B cell (primary cell): ENCODE measurements around the gene PLBD2. TPM values are rescaled to one million over a fixed set of nuclear protein-coding genes. Genes with fewer than 3 reads are reported as not detected.

ENCODE experiments used
- ATAC-seq: fragments of 200-7000 bp; cut with Tn5 transposase; one replicate; pipeline ENCODE4 v1.10.0; 2021; ENCODE audit warnings: low read depth, mild to moderate bottlenecking, moderate number of reproducible peaks, moderate library complexity
- CTCF ChIA-PET: fragments of 350-600 bp; sonication (Branson Sonifier 250); formaldehyde crosslinking; loops from one replicate; lab custom pipeline; 2021; ENCODE audit warnings: antibody characterized with exemption, inconsistent platforms; lab: Charles Lee
- POLR2A ChIA-PET: fragments of 350-600 bp; sonication (Branson Sonifier 250); formaldehyde crosslinking; loops from one replicate; lab custom pipeline; 2021; ENCODE audit warnings: antibody characterized with exemption; lab: Charles Lee
- DNase-seq: peaks from one replicate; pipeline ENCODE4 v3.0.0; 2013
- H2AFZ ChIP-seq: 2 replicates; pipeline ENCODE4 v1.6.1; 2012; ENCODE audit warnings: mild to moderate bottlenecking, low read depth, low read length; ENCODE audit not compliant: insufficient read depth, poor library complexity, severe bottlenecking
- H3K27ac ChIP-seq, 2 donors: 1 replicate in 1 of 2; 2 replicates in 1 of 2; pipeline ENCODE4 v1.5.1; 2012 to 2013; ENCODE audit warnings: low read length in 2 of 2, mild to moderate bottlenecking in 2 of 2, moderate library complexity in 1 of 2
- H3K27me3 ChIP-seq, 4 experiments: fragments of 200-600 bp in 1 of 4; sonication (generic) in 1 of 4; replicated peaks in 1 of 4; 1 replicate in 2 of 4; 2 replicates in 2 of 4; pipeline versions ENCODE4 v1.6.1 to v1.7.0; 2013 to 2016; ENCODE audit warnings: low read length in 3 of 4, mild to moderate bottlenecking in 2 of 4, mixed read lengths in 1 of 4, moderate library complexity in 1 of 4; ENCODE audit not compliant: insufficient read depth in 4 of 4, control insufficient read depth in 3 of 4; ENCODE audit errors: control extremely low read depth in 1 of 4
- H3K36me3 ChIP-seq, 2 experiments: replicated peaks in 1 of 2; 1 replicate in 1 of 2; 2 replicates in 1 of 2; pipeline versions ENCODE4 v1.6.1 to v1.7.1; 2013; ENCODE audit warnings: low read length in 1 of 2; ENCODE audit not compliant: insufficient read depth in 2 of 2, control insufficient read depth in 1 of 2; ENCODE audit errors: control extremely low read depth in 1 of 2, extremely low read depth in 1 of 2
- H3K4me1 ChIP-seq, 2 donors: fragments of 200-600 bp in 1 of 2; sonication (generic) in 1 of 2; 1 replicate in 1 of 2; 2 replicates in 1 of 2; pipeline versions ENCODE4 v1.5.1 to v1.6.1; 2013 to 2017; ENCODE audit warnings: low read length in 2 of 2; ENCODE audit not compliant: control insufficient read depth in 2 of 2, insufficient read depth in 2 of 2
- H3K4me2 ChIP-seq: replicated peaks from 2 replicates; pipeline ENCODE3; 2012; ENCODE audit warnings: mild to moderate bottlenecking, low read depth, low read length; ENCODE audit not compliant: poor library complexity, severe bottlenecking
- H3K4me3 ChIP-seq, 5 experiments: fragments of 200-600 bp in 1 of 5; sonication (generic) in 1 of 5; 1 replicate in 3 of 5; 2 replicates in 2 of 5; pipeline versions ENCODE4 v1.5.1 to v1.7.0; 2011 to 2016; ENCODE audit warnings: low read length in 4 of 5, mild to moderate bottlenecking in 4 of 5, low read depth in 2 of 5, control low read depth in 1 of 5, moderate library complexity in 1 of 5; ENCODE audit not compliant: insufficient read depth in 1 of 5; ENCODE audit errors: control extremely low read depth in 1 of 5, extremely low read depth in 1 of 5
- H3K79me2 ChIP-seq: fragments of 200-600 bp; sonication (generic); one replicate; pipeline ENCODE4 v1.6.0; 2016; ENCODE audit warnings: low read length; ENCODE audit not compliant: control insufficient read depth, insufficient read depth
- H3K9ac ChIP-seq: fragments of 200-600 bp; sonication (generic); 2 replicates; pipeline ENCODE4 v1.6.1; 2017; ENCODE audit warnings: mild to moderate bottlenecking, low read length, moderate library complexity
- H3K9me3 ChIP-seq, 3 donors: one replicate each; pipeline versions ENCODE4 v1.6.1 to v1.7.1; 2013; ENCODE audit warnings: low read length in 2 of 3; ENCODE audit not compliant: control insufficient read depth in 2 of 3, insufficient read depth in 1 of 3; ENCODE audit errors: control extremely low read depth in 1 of 3
- H4K20me1 ChIP-seq: 2 replicates; pipeline ENCODE4 v1.6.0; 2012; ENCODE audit warnings: mild to moderate bottlenecking, low read length; ENCODE audit not compliant: insufficient read depth, control insufficient read depth, poor library complexity, severe bottlenecking
- H3K27ac Mint-ChIP-seq: one replicate; pipeline ENCODE4 v1.8.0; 2021; ENCODE audit warnings: mixed read lengths
- H3K27me3 Mint-ChIP-seq: one replicate; pipeline ENCODE4 v1.8.0; 2021; ENCODE audit warnings: mixed read lengths
- H3K4me1 Mint-ChIP-seq: one replicate; pipeline ENCODE4 v1.8.0; 2021; ENCODE audit warnings: mixed read lengths
- H3K4me3 Mint-ChIP-seq: one replicate; pipeline ENCODE4 v1.8.0; 2021; ENCODE audit warnings: mixed read lengths
- H3K9me3 Mint-ChIP-seq: one replicate; pipeline ENCODE4 v1.8.0; 2022; ENCODE audit warnings: mixed read lengths; ENCODE audit not compliant: insufficient read depth
- CTCF ChIP-seq: fragments of 200-600 bp; IDR thresholded peaks from one replicate; pipeline ENCODE4 v1.8.0; 2022; ENCODE audit warnings: antibody characterized with exemption, mild to moderate bottlenecking
- EZH2 ChIP-seq: IDR thresholded peaks from 2 replicates; pipeline ENCODE4 v1.6.1; 2012; ENCODE audit warnings: borderline replicate concordance, low read depth, mild to moderate bottlenecking, moderate library complexity, low read length; ENCODE audit not compliant: insufficient read depth, poor library complexity, severe bottlenecking
- WGBS: methylation state at CpG from one replicate; pipeline ENCODE4 v1.1.5; 2013; ENCODE audit warnings: missing lambda C conversion rate; ENCODE audit not compliant: insufficient coverage; 5-methylcytosine and 5-hydroxymethylcytosine counted together
- intact Hi-C: fragments of 100-400 bp; cut with micrococcal nuclease; formaldehyde crosslinking; loops from one replicate; pipeline ENCODE4 v1.10.0; 2022
- polyA plus RNA-seq: library from polyadenylated mRNA; depleted of rRNA; stranded (reverse); fragments of >200 nt; gene quantifications from 2 replicates; pipeline ENCODE4 v1.2.3, GENCODE V29; 2012
- total RNA-seq, 2 donors: library from RNA; stranded (reverse); fragments of 120-200 nt in 1 of 2; gene quantifications; 1 replicate in 1 of 2; 2 replicates in 1 of 2; pipeline versions ENCODE4 v1.2.3 to v1.2.4, GENCODE V29; 2013 to 2022

Gene PLBD2
- total and polyA plus RNA-seq, 2 donors (not counting 1 experiment from before 2014, with no cell fraction given), result 2.9 to 11.6 TPM

GRCh38 chr12:113418213-113418879 lies 60.0 kb downstream of the PLBD2 start:
- Mint-ChIP-seq H3K4me1 (peaks cover 24% of the 10 kb centered on the region), H3K27ac (no peak overlapping the region), H3K9me3 (no peaks in the 10 kb centered on the region), H3K4me3 (no peak overlapping the region), H3K27me3 (peaks cover 7% of the 10 kb centered on the region)
- CTCF ChIA-PET, result no interaction called here
- H3K9ac ChIP-seq, result no peak overlapping the region
- no peak overlapping the region for H2AFZ ChIP-seq
- no peak overlapping the region for H3K4me2 ChIP-seq
- peaks cover 0 to 5% (median 0%) of the 10 kb centered on the region in 4 experiments for H3K27me3 ChIP-seq
- H3K4me1 ChIP-seq, result peaks cover 10 to 20% of the 10 kb centered on the region in 2 donors
- H3K9me3 ChIP-seq, result peaks cover 0 to 3% (median 0%) of the 10 kb centered on the region in 3 donors
- POLR2A ChIA-PET, result no interaction called here
- H3K36me3 ChIP-seq, result no peaks in the 10 kb centered on the region
- no peak for DNase-seq
- H3K4me3 ChIP-seq, result no peak overlapping the region
- TF ChIP-seq EZH2 (no peak), CTCF (no peak)
- no peaks in the 10 kb centered on the region for H4K20me1 ChIP-seq
- WGBS, result 88% methylated on average over 10 of the region's 13 CpGs
- intact Hi-C loops, result no loop called here
- no peak overlapping the region for H3K27ac ChIP-seq
- no peaks in the 10 kb centered on the region for H3K79me2 ChIP-seq
- ATAC-seq, result no peak

GRCh38 chr12:113420996-113421595 lies 62.7 kb downstream of the PLBD2 start:
- H3K36me3 ChIP-seq, result no peaks in the 10 kb centered on the region
- no peak overlapping the region for H3K4me3 ChIP-seq
- ATAC-seq (no peak), DNase-seq (no peak)
- ChIA-PET CTCF (no interaction called here), POLR2A (interaction anchor here (0.6 kb wide), 1 partner anchor 95 kb away, joined by 4 read pairs; no protein-coding TSS in a partner anchor)
- H3K9ac ChIP-seq, result no peak overlapping the region
- Mint-ChIP-seq H3K4me1 (peaks cover 23% of the 10 kb centered on the region), H3K27ac (no peak overlapping the region), H3K4me3 (no peak overlapping the region), H3K9me3 (no peaks in the 10 kb centered on the region), H3K27me3 (peaks cover 9% of the 10 kb centered on the region)
- intact Hi-C loops, result no loop called here
- no peak overlapping the region for H3K27ac ChIP-seq
- WGBS, result 78% methylated on average over 1 of the region's 2 CpGs
- H4K20me1 ChIP-seq, result no peaks in the 10 kb centered on the region
- H3K79me2 ChIP-seq, result no peaks in the 10 kb centered on the region
- no peak overlapping the region for H3K4me2 ChIP-seq
- H3K9me3 ChIP-seq, result peaks cover 0 to 3% (median 0%) of the 10 kb centered on the region in 3 donors
- no peak for TF ChIP-seq CTCF
- no peak for TF ChIP-seq EZH2
- peaks cover 10 to 21% of the 10 kb centered on the region in 2 donors for H3K4me1 ChIP-seq
- no peak overlapping the region for H2AFZ ChIP-seq
- peaks cover 0 to 5% (median 2%) of the 10 kb centered on the region in 4 experiments for H3K27me3 ChIP-seq
